Activated gamma-delta T cell treated with anti-CD3 and anti-CD28 coated beads, Interleukin-2, amount 50 U/mL, for 16 hours (primary cell): ENCODE data around the gene ABR.
"Not testable (repeated sequence)": the region's sequence is repeated elsewhere in the genome, so short reads cannot be mapped to it uniquely, and the experiment has no call there.

Experiments
- DNase-seq: peaks from one replicate; pipeline ENCODE4 v3.0.0-alpha.2; 2020; ENCODE audit warnings: low read depth

Gene ABR

DNA sequence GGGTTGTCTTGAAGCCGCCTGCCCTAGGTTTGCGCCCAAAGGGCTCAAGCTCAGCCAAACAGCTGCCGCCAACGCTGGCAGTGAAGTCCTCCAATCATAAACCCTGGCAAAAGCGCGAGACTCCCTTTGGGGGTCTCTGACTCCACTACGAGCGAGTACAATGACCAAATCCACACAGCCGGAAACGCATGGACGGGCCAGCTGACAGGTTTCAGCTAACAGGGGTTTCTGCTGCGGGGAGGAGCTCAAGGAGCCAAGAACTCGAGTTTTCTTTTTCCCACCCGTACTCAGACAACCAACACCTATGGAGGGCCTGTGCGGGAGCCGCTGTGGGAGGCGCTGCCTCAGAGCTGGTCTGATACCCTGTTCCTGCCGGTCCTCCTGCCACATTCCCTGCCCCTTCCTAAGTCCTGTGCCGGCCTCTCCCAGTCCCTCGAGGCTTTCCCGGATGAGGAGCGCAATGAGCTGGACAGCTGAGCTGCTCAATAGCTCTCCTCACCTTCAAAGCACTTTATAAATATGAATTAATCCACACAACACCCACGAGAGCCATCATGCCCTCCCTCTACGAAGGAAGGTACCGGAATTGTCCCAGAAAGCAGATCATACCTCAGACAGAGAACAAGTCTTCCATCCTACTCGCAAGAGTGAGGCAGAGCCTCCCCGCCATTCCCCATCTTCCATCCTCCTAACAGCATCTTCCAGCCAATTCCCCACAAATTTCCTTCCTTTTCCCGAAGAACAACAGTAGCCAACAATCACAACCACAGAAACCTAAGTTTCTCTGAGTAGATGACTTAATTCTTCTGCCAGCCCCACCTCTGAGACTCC lies 6.1 kb downstream of the ABR start:
- no peak for DNase-seq

DNA sequence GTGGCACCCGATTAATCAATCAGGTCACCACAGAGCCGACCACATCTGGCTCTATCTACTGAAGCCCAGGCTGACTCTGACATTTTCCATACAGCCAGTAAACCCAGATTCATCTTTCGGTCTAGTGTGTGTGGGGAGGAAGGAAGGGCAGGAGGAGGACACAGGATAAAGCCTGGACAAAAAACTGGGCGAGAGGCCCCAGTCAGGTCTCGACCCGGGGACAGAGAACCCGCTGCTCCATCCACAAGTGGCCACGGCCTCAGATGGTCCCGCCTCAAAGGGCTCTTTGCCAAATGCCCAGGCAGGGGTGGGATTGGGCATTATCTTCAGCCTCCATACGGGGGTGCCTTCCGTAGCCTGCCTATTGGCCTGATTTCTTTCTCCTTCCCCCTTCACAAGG lies 7.8 kb downstream of the ABR start:
- DNase-seq, result no peak

DNA sequence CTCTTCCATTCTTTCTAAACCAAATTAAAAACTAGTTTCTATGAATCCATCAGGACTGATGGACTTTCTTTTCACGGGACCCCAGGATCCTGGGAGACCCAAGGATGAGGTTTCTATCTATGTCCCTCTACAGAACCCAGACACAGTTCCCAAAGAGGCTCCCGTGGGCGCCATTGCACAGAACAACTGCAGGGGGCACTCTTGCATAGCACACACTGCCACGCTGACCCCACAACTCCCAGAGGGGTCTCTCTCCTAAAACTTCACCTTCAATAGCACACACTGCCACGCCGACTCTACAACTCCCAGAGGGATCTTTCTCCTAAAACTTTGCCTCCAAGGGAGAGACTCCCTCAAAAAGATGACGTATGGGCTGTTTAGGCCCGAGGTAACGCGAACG lies 9.0 kb downstream of the ABR start:
- no peak for DNase-seq

GRCh38 chr17:1169929-1170312 lies 9.9 kb downstream of the ABR start:
- no peak for DNase-seq

DNA sequence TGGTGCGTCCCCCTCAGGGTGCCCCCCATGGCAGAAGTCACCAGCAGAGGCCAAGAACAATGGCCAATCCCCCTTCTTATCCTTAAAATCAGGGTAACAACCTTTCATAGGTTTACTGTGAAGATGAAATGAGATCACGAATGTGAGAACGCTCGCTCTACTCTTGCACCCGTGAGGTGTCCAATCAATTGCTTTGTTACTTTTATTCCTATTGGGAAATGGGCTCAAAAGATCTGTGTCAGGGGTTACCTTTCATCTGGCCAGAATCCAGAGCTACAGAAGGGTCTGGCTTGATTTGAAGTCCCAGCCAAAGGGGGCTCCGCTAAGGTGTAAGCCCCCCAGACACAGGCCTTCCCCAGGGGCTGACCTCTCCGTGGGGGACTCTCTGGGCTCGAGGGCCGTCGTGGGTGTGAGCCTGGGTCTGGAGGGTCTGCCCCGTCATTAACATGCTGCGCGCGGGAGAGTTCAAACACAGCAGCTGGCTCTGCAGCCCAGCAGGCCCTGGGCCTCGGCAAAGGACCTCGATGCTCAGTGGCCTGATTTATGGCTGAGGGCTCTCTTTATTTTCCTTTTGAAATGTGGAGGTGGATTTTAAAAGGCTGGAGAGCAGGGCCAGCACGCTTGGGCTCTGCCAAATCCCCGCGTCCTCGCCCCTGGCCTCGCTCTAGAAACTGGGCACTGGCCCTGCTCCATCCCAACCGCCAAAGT lies 10.4 kb downstream of the ABR start:
- no peak for DNase-seq

GRCh38 chr17:1168533-1169220 lies 11.1 kb downstream of the ABR start:
- no peak for DNase-seq

- DNase-seq, result no peak
Observed at GRCh38 chr17:1166276-1166675, 13.5 kb downstream of the ABR start.

GRCh38 chr17:1165836-1166235 lies 13.9 kb downstream of the ABR start:
- DNase-seq, result no peak

- DNase-seq, result no peak
Observed at GRCh38 chr17:1164935-1165556, 14.7 kb downstream of the ABR start.

GRCh38 chr17:1162116-1162855 lies 17.5 kb downstream of the ABR start:
- no peak for DNase-seq

GRCh38 chr17:1160591-1161390 lies 19.0 kb downstream of the ABR start:
- DNase-seq, result no peak

- no peak for DNase-seq
Observed at GRCh38 chr17:1159431-1160180, 20.2 kb downstream of the ABR start.

DNA sequence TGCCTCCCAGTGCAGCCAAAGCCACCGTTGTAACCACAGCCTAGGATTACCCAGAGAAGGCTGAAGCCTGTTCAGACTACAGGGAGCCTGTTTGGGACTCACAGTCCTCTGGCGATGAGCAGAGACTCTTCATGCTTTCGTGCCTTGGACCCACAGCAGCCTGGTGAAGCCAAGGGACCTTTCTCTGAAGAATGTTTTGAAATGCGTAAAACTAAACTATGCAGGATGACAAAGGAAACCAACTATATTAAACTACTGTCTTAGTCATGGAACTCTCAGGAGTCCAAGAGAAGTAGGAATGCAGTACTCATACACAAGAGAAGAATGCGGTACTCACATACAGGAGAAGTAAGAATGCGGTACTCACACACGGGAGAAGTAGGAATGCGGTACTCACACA lies 20.9 kb downstream of the ABR start:
- no peak for DNase-seq

DNA sequence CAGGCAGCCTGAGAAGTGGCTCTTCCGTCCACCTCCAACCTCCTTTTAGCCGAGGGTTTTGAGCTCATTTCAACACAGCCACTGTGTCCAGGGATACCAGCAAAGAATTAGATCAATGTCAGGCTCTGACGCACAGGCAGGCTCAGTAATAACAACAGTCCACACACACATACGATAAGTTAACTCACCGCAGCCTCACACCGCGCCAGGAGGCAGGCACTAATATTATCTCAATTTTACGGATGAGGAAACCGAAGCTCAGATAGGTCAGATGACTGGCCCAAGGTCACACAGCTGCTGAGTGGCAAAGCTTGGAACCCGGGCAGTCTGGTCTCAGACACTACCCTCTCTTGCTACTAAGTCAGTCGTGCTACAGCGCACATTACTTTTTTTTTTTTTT lies 22.9 kb downstream of the ABR start:
- DNase-seq, result no peak

GRCh38 chr17:1154704-1155103 lies 25.1 kb downstream of the ABR start:
- no peak for DNase-seq

GRCh38 chr17:1153795-1154546 lies 25.8 kb downstream of the ABR start:
- DNase-seq, result no peak

DNA sequence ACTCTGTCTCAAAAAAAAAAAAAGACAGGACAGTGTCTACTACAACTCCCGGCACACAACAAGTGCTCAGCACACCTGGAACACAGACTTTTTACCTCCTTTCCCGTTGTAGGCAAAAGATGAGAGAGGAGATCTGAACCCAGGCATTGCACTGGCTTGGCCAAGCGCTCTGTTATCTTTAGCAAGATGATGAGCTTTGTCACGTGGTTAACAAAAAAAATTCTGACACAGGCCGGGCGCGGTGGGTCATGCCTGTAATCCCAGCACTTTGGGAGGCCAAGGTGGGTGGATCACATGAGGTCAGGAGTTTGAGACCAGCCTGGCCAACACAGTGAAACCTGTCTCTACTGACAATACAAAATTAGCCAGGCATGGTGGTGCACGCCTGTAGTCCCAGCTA lies 27.2 kb downstream of the ABR start:
- DNase-seq, result not testable (repeated sequence)

GRCh38 chr17:1150863-1151600 lies 28.7 kb downstream of the ABR start:
- DNase-seq, result no peak

DNA sequence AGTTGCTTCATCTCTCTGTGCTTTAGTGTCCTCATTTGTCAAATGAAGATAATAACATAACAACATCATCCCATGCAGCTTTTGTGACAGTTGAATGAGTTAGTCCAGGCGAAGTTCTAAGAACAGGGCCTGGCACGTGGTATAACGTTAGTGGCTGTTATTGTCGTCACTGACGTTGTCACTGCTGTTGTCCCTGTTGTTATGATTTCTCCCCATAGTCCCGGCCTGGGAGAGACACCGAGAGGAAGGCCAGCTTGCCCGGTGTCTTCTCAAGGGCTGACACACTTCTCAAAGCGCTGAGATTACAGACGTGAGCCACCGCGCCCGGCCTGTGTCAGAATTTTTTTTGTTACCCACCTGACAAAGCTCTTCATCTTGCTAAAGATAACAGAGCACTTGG lies 29.9 kb downstream of the ABR start:
- no peak for DNase-seq
